HG02642 (cell line): Measurements from ENCODE around the gene KCNIP1.
A peak's percentile ranks its signal among the peaks of the same experiment; 100 is the strongest.

Source experiments
- ATAC-seq: cut with Tn5 transposase; IDR thresholded peaks from one replicate; pipeline ENCODE4 v1.9.1; 2021; ENCODE audit warnings: mild to moderate bottlenecking; ENCODE audit not compliant: unreplicated experiment, poor library complexity

Gene KCNIP1

GRCh38 chr5:170585273-170585948, 81.6 kb downstream of the KCNIP1 start:
- ATAC-seq, result no peak

GRCh38 chr5:170587808-170588207, 84.0 kb downstream of the KCNIP1 start:
- ATAC-seq, result no peak

DNA sequence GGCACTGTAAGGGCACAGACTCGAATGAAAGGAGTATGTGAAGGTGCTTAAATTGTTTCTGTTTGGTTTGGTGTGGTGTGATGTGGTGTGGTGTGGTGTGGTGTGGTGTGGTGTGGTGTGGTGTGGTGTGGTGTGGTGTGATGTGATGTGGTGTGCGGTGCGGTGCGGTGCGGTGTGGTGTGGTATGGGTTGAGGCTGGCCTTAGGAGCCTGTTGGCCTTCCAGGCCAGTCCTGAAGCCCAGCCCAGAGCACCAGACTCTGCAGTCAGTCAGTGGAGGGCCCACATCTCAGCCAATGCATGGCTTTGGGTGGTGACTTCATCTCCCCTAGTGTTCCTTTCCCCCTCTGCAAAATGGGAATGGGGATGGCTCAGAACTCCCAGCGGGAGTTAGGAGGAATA, 85.8 kb downstream of the KCNIP1 start:
- no peak for ATAC-seq

GRCh38 chr5:170590566-170590965, 86.7 kb downstream of the KCNIP1 start:
- ATAC-seq, result no peak

DNA sequence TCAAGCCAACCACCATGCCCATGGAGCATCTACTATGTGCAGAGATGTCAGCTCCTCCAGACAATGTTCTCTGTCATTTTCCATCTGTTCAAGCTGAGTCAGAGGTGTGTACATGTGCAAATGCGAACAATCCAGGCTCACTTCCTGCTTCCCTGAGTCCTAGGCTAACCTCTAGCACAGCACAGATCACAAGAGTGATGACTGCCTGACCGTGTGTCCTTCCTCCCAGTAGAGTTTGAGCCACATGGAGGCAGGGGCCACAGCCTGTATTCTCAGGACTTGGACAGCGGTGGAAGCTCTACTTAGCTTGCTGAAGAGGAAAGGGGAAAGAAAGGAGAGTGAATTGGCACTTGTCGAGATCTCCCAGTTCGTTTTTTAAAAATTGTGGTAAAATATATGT, 87.2 kb downstream of the KCNIP1 start:
- no peak for ATAC-seq

DNA sequence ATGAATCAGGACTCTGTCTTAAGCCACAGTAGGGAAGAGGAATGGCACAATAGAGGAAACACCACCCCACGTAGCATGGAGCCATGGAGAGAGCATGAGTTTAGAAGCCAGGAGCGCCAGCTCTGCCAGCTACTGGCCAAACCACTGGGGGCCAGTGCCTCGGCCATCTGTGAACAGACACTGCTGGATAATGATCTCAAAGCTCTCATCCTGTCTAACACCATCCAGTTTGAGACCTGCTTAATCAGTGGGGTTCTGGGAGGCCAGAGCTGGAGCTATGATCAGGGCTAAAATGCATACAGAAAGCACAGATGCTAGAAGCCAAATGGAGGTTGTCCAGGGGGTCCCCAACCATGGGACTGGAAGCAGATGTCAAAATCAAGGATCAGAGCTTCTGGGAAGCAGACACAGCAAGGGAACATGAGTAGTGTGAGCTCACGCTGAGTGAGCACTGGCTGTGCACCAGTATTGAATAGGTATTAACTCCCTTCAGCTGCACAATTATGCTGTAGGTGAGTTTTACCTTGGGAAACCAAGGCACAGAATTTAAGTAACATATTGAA, 92.7 kb downstream of the KCNIP1 start:
- no peak for ATAC-seq

DNA sequence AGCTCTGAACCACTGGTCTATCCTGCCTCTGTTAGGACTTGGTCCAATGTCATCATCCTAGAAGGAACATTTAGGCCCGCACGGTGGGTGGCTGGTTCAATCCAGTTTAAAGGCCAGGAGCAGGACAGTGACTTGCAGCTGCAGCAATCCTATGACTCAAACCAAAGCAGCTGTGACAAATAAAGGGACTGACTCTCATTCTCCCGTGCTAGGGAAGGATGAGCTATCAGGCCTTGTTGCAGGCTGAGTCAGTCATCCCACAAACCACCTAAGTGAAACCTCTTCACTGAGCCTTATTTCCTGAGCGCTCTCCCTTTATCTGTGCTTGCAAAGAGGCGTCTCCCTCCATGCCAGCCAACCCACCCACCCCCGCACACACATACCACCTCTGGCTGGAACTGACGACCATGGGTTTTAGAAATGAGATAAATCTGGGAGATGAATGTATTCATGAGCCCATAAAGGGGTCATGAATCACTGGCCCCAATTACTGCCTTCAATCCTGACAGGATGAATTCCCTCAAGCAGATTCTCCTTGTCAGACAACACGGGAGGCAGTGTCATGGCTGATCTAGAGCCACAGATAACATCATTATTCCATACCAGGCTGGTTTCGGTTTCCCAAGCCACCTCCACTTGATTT, 93.4 kb downstream of the KCNIP1 start:
- ATAC-seq, result no peak

- ATAC-seq, result no peak
These were observed 94.1 kb downstream of the KCNIP1 start for GRCh38 chr5:170597872-170598271.

DNA sequence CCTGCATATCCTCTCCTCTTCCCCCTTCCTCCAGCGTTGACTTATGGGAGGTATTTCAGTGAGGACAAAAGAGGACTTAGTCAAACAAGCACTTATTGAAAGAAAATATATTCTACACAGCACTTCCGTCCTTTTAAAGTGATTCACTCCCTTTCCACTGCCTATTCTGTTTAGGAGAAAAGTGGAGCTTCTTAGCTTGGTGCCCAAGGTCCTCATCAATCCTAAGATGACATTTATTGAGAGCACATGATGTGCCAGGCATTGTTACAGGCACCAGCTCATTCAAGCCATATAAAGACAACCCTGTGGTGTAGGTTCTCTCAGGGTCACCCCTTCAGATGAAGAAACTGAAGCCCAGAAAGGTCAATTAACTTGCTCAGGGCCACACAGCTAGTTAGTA, 95.9 kb downstream of the KCNIP1 start:
- no peak for ATAC-seq

DNA sequence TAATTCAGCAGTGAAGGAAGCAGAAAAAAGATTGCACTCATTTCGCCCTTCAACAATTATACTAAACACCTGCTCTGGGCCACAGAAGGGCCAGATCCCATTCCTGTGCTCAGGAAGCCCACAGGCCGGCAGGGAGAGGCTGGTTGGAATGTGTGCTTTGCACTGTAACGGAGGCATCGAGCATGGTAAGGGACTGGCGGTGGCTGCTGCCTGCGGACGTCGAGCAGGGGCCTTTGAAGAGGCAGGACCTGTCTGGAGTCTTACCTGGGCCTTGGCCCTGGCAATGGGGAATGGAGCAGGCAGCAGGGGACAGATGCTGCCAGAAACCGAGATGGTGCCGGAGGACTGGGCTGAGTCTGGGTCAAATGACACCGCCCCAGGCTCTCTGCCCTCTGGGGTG, 97.8 kb downstream of the KCNIP1 start:
- no peak for ATAC-seq

GRCh38 chr5:170603109-170603508, 99.3 kb downstream of the KCNIP1 start:
- no peak for ATAC-seq

DNA sequence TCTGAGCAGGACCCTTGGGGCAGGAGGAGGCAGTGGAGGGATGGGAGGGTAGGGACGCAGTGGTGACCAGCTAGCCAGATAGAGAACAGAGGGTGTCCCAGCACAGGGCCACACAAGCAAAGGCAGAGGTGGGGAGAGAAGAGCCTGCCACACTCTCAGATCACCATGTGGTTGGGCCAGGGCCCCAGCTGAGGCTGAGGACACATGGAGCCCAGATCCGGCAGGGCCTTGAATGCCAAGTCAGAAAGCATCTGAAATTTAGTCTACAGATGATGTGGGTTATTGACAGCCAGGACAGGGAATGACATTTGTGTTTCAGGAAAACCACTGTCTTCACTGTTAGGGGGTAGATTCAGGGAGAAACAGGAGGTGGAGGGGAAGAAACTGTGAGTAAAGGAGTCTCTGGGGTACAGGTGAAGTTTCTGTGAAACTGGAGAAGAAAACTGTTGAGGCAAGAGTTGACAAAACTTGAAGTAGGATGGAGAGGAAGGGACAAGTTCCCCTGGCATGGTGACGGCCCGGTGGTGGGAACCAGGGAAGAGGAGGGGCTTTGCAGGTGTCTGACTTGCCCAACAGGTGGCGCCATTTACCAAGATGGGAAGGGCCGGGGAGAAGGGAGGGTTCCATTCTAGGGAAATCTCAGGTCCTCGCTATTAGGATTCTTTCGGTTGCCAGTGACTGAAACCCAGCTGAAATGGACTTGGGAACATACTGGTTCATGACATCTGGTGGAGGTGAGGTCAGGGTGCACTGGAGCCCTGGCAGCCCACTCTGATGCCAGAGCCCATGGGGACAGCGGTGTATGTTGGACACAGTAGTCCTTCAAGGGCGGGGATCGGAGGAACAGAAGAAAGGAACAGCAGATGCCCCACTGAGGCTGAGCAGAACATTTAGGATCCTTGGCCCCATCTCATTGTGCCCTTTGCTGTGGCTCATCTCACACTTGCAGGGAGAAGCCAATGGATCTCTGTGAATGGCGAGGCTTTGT, 100.1 kb downstream of the KCNIP1 start:
- peak; percentile 66 for ATAC-seq

- no peak for ATAC-seq
These were observed 103.1 kb downstream of the KCNIP1 start for GRCh38 chr5:170606941-170607340.

DNA sequence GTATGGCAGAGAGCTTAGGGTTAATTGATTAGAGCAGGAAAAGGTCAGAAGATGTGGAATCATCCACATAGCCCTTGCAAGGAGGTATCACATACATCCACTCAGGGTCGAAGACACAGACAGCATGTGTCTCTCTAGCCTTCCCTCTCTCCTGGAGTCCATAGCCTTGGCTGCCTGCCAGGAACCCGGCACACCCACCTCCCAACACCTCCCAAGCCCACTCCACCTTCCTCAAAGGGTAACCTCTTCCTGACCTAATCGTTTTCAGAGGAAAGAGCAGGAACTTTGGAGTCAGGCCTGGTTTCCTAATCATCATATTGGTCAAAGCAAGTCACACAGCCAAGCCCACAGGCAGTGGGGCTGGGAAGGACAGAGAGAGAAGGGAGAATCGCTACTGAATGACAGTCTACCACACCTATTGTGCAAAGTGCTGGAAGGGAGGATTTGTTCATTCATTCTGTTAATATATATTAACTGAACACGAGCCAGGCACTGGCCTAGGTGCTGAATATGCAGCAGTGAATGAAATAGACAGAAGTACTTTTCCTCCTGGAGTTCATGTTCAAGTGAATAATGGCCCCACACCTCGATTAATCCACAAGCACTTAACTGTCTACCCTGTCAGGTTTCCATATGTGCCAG, 107.8 kb downstream of the KCNIP1 start:
- no peak for ATAC-seq

DNA sequence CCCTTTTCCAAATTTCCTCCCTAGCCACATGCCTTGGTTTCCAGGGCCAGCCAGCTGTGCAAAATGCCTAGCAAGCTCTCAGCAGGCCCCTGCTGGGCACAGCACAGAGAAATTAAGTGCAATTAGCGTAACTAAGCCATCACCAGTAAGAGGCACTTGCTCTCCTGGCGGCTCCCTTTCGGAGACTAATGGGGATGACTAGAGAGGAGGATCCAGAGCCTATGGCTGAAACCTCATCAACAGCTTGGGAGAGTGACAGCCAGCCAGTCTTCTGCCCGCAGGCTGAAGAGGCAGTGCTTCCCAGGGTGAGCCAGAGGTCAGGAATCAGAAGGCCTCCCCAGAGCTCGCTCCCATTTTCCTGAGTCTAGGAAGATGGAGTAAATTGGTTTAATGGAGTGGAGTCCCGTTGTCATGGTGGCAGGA, 108.4 kb downstream of the KCNIP1 start:
- no peak for ATAC-seq

GRCh38 chr5:170614065-170614490, 110.3 kb downstream of the KCNIP1 start:
- ATAC-seq, result no peak

GRCh38 chr5:170614720-170615119, 110.9 kb downstream of the KCNIP1 start:
- ATAC-seq, result no peak

- ATAC-seq, result no peak
These were observed 114.0 kb downstream of the KCNIP1 start for GRCh38 chr5:170617533-170618490.

- no peak for ATAC-seq
These were observed 116.0 kb downstream of the KCNIP1 start for GRCh38 chr5:170619869-170620268.
